ENCODE data around the gene UCK2. TPM values are rescaled to one million over a fixed set of nuclear protein-coding genes. Genes with fewer than 3 reads are reported as not detected.
A peak's percentile ranks its signal among the peaks of the same experiment; 100 is the strongest.

The UCK2 gene
- total RNA-seq, 1 experiment from 2014 or later, result 77.9 TPM

GRCh38 chr1:165911609-165912281 is 84.3 kb downstream of the UCK2 start:
- Histone ChIP-seq H3K4me1 (ENCODE audit: insufficient read depth, low read length) (no peaks in the 10 kb centered on the region), H3K79me2 (ENCODE audit: insufficient read depth, low read length) (no peaks in the 10 kb centered on the region), H3K18ac (ENCODE audit: insufficient read length, low read depth, low read length) (no peak overlapping the region), H4K5ac (ENCODE audit: insufficient read length, low read depth, low read length) (no peak overlapping the region), H3K4ac (ENCODE audit: low read depth, low read length) (no peak overlapping the region), H2BK12ac (ENCODE audit: insufficient read length, low read depth, low read length) (no peak overlapping the region), H3K9me3 (ENCODE audit: control insufficient read depth, low read depth, low read length) (no peaks in the 10 kb centered on the region), H3K23ac (ENCODE audit: insufficient read length, low read depth, low read length) (no peak overlapping the region), H4K8ac (replicated peaks; ENCODE audit: insufficient read length, low read depth, low read length) (no peak overlapping the region), H2BK15ac (ENCODE audit: low read depth, low read length) (no peak overlapping the region), H3K23me2 (ENCODE audit: insufficient read length, low read depth, low read length, poor library complexity, severe bottlenecking) (no peaks in the 10 kb centered on the region), H3K79me1 (ENCODE audit: insufficient read depth, low read depth, low read length, poor library complexity, severe bottlenecking) (no peaks in the 10 kb centered on the region), H3K9ac (ENCODE audit: extremely low read depth, insufficient read length, low read length) (no peak overlapping the region), H2AFZ (ENCODE audit: low read length) (no peak overlapping the region), H3K56ac (ENCODE audit: insufficient read length, low read depth, low read length) (no peak overlapping the region), H3K27ac (ENCODE audit: insufficient read length, low read depth, low read length) (no peak overlapping the region), H2BK120ac (ENCODE audit: low read depth, low read length, poor library complexity, severe bottlenecking) (no peak overlapping the region), H2BK20ac (ENCODE audit: low read depth, low read length, poor library complexity, severe bottlenecking) (no peak overlapping the region), H2BK5ac (ENCODE audit: insufficient read length, low read length) (no peak overlapping the region), H3K14ac (ENCODE audit: insufficient read depth, low read length) (no peak overlapping the region), H3T11ph (ENCODE audit: low read length) (no peak overlapping the region), H4K91ac (ENCODE audit: insufficient read length, low read depth, low read length) (no peak overlapping the region), H3K4me2 (ENCODE audit: insufficient read depth, insufficient read length, low read length) (no peak overlapping the region), H3K27me3 (ENCODE audit: insufficient read depth, low read length) (no peaks in the 10 kb centered on the region), H2AK5ac (ENCODE audit: insufficient read length, low read length) (no peak overlapping the region), H4K20me1 (ENCODE audit: control insufficient read depth, insufficient read depth, insufficient read length) (no peaks in the 10 kb centered on the region)
- Mint-ChIP-seq H3K9me3 (no peaks in the 10 kb centered on the region), H3K4me1 (peaks cover 2% of the 10 kb centered on the region in 2 experiments; a peak in 3 of 4 replicates), H3K4me3 (no peak overlapping the region), H3K36me3 (ENCODE audit: insufficient read depth in 1 of 3, low read depth in 3 of 3) (peaks cover 18 to 36% (median 28%) of the 10 kb centered on the region in 3 experiments; a peak in 6 of 7 replicates), H3K27ac (peak overlapping the region in 2 of 3 experiments; percentile 10 to 77; a peak in 3 of 7 replicates), H3K27me3 (ENCODE audit: low read depth) (no peaks in the 10 kb centered on the region)
- no peak for DNase-seq
- no peak for TF ChIP-seq CTCF (conservative IDR thresholded peaks at IDR 0.05)
- no CpG with 5 or more reads among the region's 7 CpGs for WGBS (ENCODE audit: extremely low coverage, insufficient read length, low lambda C conversion rate)
